Psoas muscle (tissue), 8 donors: ENCODE data around the gene CAMSAP1. TPM values are rescaled to one million over a fixed set of nuclear protein-coding genes. Genes with fewer than 3 reads are reported as not detected.

Experiments
- ATAC-seq, 4 donors: fragments of 200-7000 bp; cut with Tn5 transposase; one replicate each; pipeline ENCODE4 v1.9.1; 2020; ENCODE audit warnings: moderate library complexity in 3 of 4, mild to moderate bottlenecking in 2 of 4
- DNase-seq, 2 donors: peaks; one replicate each; pipeline ENCODE4 v3.0.0-alpha.2; 2020
- H3K27ac ChIP-seq: fragments of 200-600 bp; one replicate; pipeline ENCODE4 v1.8.0; 2022
- H3K27me3 ChIP-seq, 3 donors: fragments of 200-600 bp in 1 of 3; one replicate each; pipeline versions ENCODE4 v1.6.1 to v1.8.0; 2013 to 2022; ENCODE audit warnings: low read length in 2 of 3, mild to moderate bottlenecking in 2 of 3, moderate library complexity in 1 of 3; ENCODE audit not compliant: insufficient read depth in 3 of 3
- H3K36me3 ChIP-seq, 2 donors: fragments of 200-600 bp in 1 of 2; one replicate each; pipeline versions ENCODE4 v1.6.1 to v1.8.0; 2013 to 2022; ENCODE audit warnings: low read depth in 1 of 2, mild to moderate bottlenecking in 1 of 2, moderate library complexity in 1 of 2; ENCODE audit not compliant: insufficient read depth in 1 of 2
- H3K4me1 ChIP-seq: fragments of 200-600 bp; one replicate; pipeline ENCODE4 v1.8.0; 2022
- H3K4me3 ChIP-seq: fragments of 200-600 bp; one replicate; pipeline ENCODE4 v1.8.0; 2022; ENCODE audit warnings: mild to moderate bottlenecking
- H3K9me3 ChIP-seq: fragments of 200-600 bp; one replicate; pipeline ENCODE4 v1.8.0; 2022
- CTCF ChIP-seq: fragments of 200-600 bp; IDR thresholded peaks from one replicate; pipeline ENCODE4 v1.8.0; 2022; ENCODE audit warnings: antibody characterized with exemption
- WGBS, 3 donors: extraction: QIAGEN DNeasy Blood & Tissue Kit; methylation state at CpG; one replicate each; pipeline versions ENCODE4 v1.1.6 to v1.1.7; 2013; 5-methylcytosine and 5-hydroxymethylcytosine counted together
- intact Hi-C, 2 donors: fragments of 100-400 bp; cut with DNase I; formaldehyde crosslinking; loops; one replicate each; pipeline versions ENCODE4 v1.11.0 to v1.14.2; 2022
- polyA plus RNA-seq, 3 donors: library from polyadenylated mRNA; stranded (reverse); fragments of 200-250 nt; gene quantifications; one replicate each; pipeline ENCODE4 v1.2.3, GENCODE V29; 2013
- total RNA-seq, 4 donors: library from RNA; stranded (reverse); fragmentation: NEBNext Ultra II Directional in 2 of 4; extraction: Animal tissue kit (Norgen Biotek cat#: 25700) in 2 of 4; gene quantifications; one replicate each; pipeline versions ENCODE4 v1.2.1 to v1.2.4, GENCODE V29; 2021 to 2023
- donor health status: healthy with polysubstance abuse.
- donor health status: DM: no; HTN: no; CAD: no; lungs with moderate emphysema.
- donor health status: Bipolar disorder and iron deficiency.
- donor health status: healthy.
- donor health status: DM: yes; HTN: yes; CAD: no.
- donor health status: DM: no; HTN: no; CAD: no.
- donor health status: DM: no; HTN: no; CAD: no.
- donor health status: DM: yes; HTN: yes; CAD: no.

Gene CAMSAP1
- total and polyA plus RNA-seq, 7 donors = 21.3 to 51.5 (median 41.5) TPM

DNA sequence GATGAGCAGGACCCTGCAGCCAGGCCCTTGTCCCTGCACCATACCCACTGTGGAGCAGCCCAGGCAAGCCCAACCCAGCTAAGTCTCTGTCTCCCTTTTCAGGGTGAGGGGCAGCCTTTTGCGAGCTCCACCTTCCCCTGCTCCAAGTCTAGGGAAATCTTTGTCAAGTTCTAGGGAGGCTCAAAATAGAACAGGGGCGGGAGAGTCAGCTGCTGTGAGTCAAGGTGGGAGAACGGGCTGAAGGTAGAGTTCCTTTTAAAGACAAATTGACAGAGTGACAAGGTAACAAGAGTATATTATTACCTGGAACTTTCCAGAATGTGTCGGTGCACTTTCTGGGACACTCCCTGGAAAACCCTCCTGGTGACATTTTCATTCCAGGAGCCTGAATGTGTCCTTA lies 140.6 kb downstream of the CAMSAP1 start:
- H3K27me3 ChIP-seq = no peaks in the 10 kb centered on the region
- H3K9me3 ChIP-seq = no peaks in the 10 kb centered on the region
- intact Hi-C loops = no loop called here
- H3K4me3 ChIP-seq = no peak overlapping the region
- H3K36me3 ChIP-seq = no peaks in the 10 kb centered on the region
- no peak overlapping the region for H3K27ac ChIP-seq
- DNase-seq (no peak), ATAC-seq (no peak)
- WGBS, 3 donors = 86 to 95% (median 94%) methylated on average over 4 of the region's 4 CpGs
- H3K4me1 ChIP-seq = no peaks in the 10 kb centered on the region
- TF ChIP-seq CTCF = no peak

GRCh38 chr9:135766251-135766650 lies 141.1 kb downstream of the CAMSAP1 start:
- no peak for ATAC-seq
- no peak for TF ChIP-seq CTCF
- H3K36me3 ChIP-seq = no peaks in the 10 kb centered on the region
- H3K4me1 ChIP-seq = no peaks in the 10 kb centered on the region
- H3K4me3 ChIP-seq = no peak overlapping the region
- intact Hi-C loops = no loop called here
- no peaks in the 10 kb centered on the region for H3K9me3 ChIP-seq
- no peaks in the 10 kb centered on the region for H3K27me3 ChIP-seq
- H3K27ac ChIP-seq = no peak overlapping the region
- 95 to 98% (median 97%) methylated on average over 4 of the region's 4 CpGs for WGBS, 3 donors
- no peak for DNase-seq

GRCh38 chr9:135765416-135765815 lies 141.9 kb downstream of the CAMSAP1 start:
- no peak for ATAC-seq
- Histone ChIP-seq H3K4me1 (no peaks in the 10 kb centered on the region), H3K27ac (no peak overlapping the region), H3K27me3 (no peaks in the 10 kb centered on the region), H3K36me3 (no peaks in the 10 kb centered on the region), H3K4me3 (no peak overlapping the region), H3K9me3 (no peaks in the 10 kb centered on the region)
- 95 to 98% (median 97%) methylated on average over 13 of the region's 13 CpGs for WGBS, 3 donors
- DNase-seq = no peak
- intact Hi-C loops = no loop called here
- no peak for TF ChIP-seq CTCF

DNA sequence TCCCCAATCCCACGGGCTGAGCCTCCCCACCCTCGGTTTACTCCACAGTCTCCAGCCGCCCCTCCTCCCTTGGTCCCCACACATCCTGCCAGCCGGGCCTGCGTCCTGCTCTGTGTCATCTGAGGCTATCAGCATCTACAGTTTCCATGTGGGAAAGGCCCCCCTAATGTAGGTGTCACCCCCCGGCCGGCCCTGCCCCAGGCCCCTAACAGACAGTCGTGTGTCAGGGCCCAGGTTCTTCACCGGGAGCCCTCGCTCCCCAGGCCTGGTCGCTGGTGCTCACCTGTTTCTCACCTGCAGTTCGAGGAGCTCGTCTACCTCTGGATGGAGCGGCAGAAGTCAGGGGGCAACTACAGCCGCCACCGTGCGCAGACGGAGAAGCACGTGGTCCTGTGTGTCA lies 142.6 kb downstream of the CAMSAP1 start:
- intact Hi-C loops = no loop called here
- TF ChIP-seq CTCF = no peak
- no peak overlapping the region for H3K27ac ChIP-seq
- no peaks in the 10 kb centered on the region for H3K27me3 ChIP-seq
- DNase-seq (no peak), ATAC-seq (no peak)
- H3K36me3 ChIP-seq = no peaks in the 10 kb centered on the region
- no peak overlapping the region for H3K4me3 ChIP-seq
- WGBS, 3 donors = 89 to 92% (median 91%) methylated on average over 19 of the region's 19 CpGs
- no peaks in the 10 kb centered on the region for H3K9me3 ChIP-seq
- no peaks in the 10 kb centered on the region for H3K4me1 ChIP-seq

GRCh38 chr9:135763716-135764446 lies 143.5 kb downstream of the CAMSAP1 start:
- H3K36me3 ChIP-seq = no peaks in the 10 kb centered on the region
- H3K27ac ChIP-seq = no peak overlapping the region
- no peaks in the 10 kb centered on the region for H3K4me1 ChIP-seq
- H3K27me3 ChIP-seq = no peaks in the 10 kb centered on the region
- no peak for TF ChIP-seq CTCF
- no peak overlapping the region for H3K4me3 ChIP-seq
- WGBS, 3 donors = 85 to 94% (median 93%) methylated on average over 24 of the region's 24 CpGs
- DNase-seq (no peak), ATAC-seq (no peak)
- intact Hi-C loops = no loop called here
- no peaks in the 10 kb centered on the region for H3K9me3 ChIP-seq
